Epithelial cell of proximal tubule (primary cell): ENCODE measurements around the gene BICDL1. TPM values are rescaled to one million over a fixed set of nuclear protein-coding genes. Genes with fewer than 3 reads are reported as not detected.

Experiments used
- DNase-seq: peaks from one replicate; pipeline ENCODE4 v3.0.0-alpha.2; 2011; ENCODE audit warnings: low read depth
- H3K4me3 ChIP-seq: 2 replicates; pipeline ENCODE4 v1.5.1; 2011; ENCODE audit warnings: low read depth, mild to moderate bottlenecking, low read length
- CTCF ChIP-seq: conservative IDR thresholded peaks from 2 replicates; pipeline ENCODE4 v1.5.1; 2012; ENCODE audit warnings: low read depth, mild to moderate bottlenecking, low read length
- total RNA-seq: library from RNA; depleted of rRNA; stranded (reverse); fragments of >200 nt; gene quantifications from 2 replicates; pipeline ENCODE4 v1.2.3, GENCODE V29; 2015

The BICDL1 gene
- total RNA-seq, 1 donor from 2014 or later, result 4.6 TPM

- H3K4me3 ChIP-seq, result no peak overlapping the region
- no peak for TF ChIP-seq CTCF
- DNase-seq, result no peak
Measured at GRCh38 chr12:120093336-120093591, 104.2 kb downstream of the BICDL1 start.

- no peak overlapping the region for H3K4me3 ChIP-seq
- no peak for DNase-seq
- no peak for TF ChIP-seq CTCF
Measured at GRCh38 chr12:120093592-120094355, 104.7 kb downstream of the BICDL1 start.

- no peak for TF ChIP-seq CTCF
- H3K4me3 ChIP-seq, result no peak overlapping the region
- DNase-seq, result no peak
Measured at GRCh38 chr12:120094485-120094884, 105.4 kb downstream of the BICDL1 start.

- DNase-seq, result no peak
- H3K4me3 ChIP-seq, result no peak overlapping the region
- TF ChIP-seq CTCF, result no peak
Measured at GRCh38 chr12:120095331-120095730, 106.3 kb downstream of the BICDL1 start.

GRCh38 chr12:120095736-120096135 lies 106.7 kb downstream of the BICDL1 start:
- TF ChIP-seq CTCF, result no peak
- H3K4me3 ChIP-seq, result no peak overlapping the region
- DNase-seq, result no peak

- no peak for TF ChIP-seq CTCF
- no peak for DNase-seq
- no peak overlapping the region for H3K4me3 ChIP-seq
Measured at GRCh38 chr12:120096671-120097202, 107.7 kb downstream of the BICDL1 start.
